ENCODE data around the gene MYH11. TPM values are rescaled to one million over a fixed set of nuclear protein-coding genes. Genes with fewer than 3 reads are reported as not detected.

MYH11 gene
- total RNA-seq, 4 donors from 2014 or later, result 5.6 to 57.7 (median 20.4) TPM

GRCh38 chr16:15830832-15831451 lies 25.9 kb downstream of the MYH11 start:
- H3K9me3 ChIP-seq, result no peaks in the 10 kb centered on the region
- intact Hi-C loops (cut with DNase I; ENCODE audit: low total_unique reads), result no loop called here
- DNase-seq (no peak), ATAC-seq (no peak)
- in situ Hi-C loops (cut with MboI; ENCODE audit: low sequenced_read_pairs in 4 of 4), result no loop called here
- H3K27ac ChIP-seq, result no peak overlapping the region
- no peaks in the 10 kb centered on the region for H3K27me3 ChIP-seq
- TF ChIP-seq, protein P1, sequence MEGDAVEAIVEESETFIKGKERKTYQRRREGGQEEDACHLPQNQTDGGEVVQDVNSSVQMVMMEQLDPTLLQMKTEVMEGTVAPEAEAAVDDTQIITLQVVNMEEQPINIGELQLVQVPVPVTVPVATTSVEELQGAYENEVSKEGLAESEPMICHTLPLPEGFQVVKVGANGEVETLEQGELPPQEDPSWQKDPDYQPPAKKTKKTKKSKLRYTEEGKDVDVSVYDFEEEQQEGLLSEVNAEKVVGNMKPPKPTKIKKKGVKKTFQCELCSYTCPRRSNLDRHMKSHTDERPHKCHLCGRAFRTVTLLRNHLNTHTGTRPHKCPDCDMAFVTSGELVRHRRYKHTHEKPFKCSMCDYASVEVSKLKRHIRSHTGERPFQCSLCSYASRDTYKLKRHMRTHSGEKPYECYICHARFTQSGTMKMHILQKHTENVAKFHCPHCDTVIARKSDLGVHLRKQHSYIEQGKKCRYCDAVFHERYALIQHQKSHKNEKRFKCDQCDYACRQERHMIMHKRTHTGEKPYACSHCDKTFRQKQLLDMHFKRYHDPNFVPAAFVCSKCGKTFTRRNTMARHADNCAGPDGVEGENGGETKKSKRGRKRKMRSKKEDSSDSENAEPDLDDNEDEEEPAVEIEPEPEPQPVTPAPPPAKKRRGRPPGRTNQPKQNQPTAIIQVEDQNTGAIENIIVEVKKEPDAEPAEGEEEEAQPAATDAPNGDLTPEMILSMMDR (IDR thresholded peaks at IDR 0.05 in 4 of 5, conservative IDR thresholded peaks at IDR 0.05 in 1 of 5), result no peak
- TF ChIP-seq POLR2A (IDR thresholded peaks at IDR 0.05), result no peak
- H3K4me3 ChIP-seq, result no peak overlapping the region
- H3K4me1 ChIP-seq, result no peaks in the 10 kb centered on the region
- H3K36me3 ChIP-seq, result no peaks in the 10 kb centered on the region

GRCh38 chr16:15829460-15829859 lies 27.4 kb downstream of the MYH11 start:
- in situ Hi-C loops (cut with MboI; ENCODE audit: low sequenced_read_pairs in 4 of 4) (no loop called here), intact Hi-C loops (cut with DNase I; ENCODE audit: low total_unique reads) (no loop called here)

DNA sequence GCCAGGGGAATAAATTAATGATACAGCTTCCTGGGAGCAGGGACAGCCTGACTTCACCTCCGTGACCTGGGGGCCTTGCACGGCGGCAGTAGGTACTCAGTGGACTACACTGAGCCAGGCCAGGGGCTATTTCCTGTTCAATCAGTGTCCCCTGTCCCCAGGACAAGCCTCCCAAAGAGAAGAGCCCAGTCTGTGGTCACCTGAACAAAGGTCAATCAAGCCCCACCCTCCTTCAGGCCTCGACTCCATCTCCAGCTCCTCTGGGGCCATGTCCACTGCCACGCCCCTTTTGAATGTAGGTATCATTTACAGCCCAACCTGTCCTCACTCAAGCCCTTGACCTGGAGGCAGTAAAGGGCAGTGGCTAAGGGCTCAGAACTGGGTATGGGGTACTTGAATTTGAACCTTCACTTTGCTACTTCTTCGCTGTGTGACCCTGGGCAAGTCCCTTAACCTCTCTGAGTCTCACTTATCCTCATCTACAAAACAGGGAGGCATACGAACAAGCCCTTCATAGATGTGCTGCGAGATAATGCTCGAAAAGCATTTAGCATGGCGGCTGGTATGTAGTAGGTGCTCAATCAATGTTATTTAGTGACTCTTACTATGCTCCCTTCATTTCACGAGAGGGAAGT lies 29.0 kb downstream of the MYH11 start:
- H3K27me3 ChIP-seq, result no peaks in the 10 kb centered on the region
- ATAC-seq, result no peak
- intact Hi-C loops (cut with DNase I; ENCODE audit: low total_unique reads), result no loop called here
- in situ Hi-C loops (cut with MboI; ENCODE audit: low sequenced_read_pairs in 4 of 4), result no loop called here
- no peak for DNase-seq
- no peaks in the 10 kb centered on the region for H3K4me1 ChIP-seq
- no peaks in the 10 kb centered on the region for H3K9me3 ChIP-seq
- TF ChIP-seq, protein P1 (IDR thresholded peaks at IDR 0.05 in 4 of 5, conservative IDR thresholded peaks at IDR 0.05 in 1 of 5), result no peak
- TF ChIP-seq POLR2A (IDR thresholded peaks at IDR 0.05), result no peak
- no peak overlapping the region for H3K4me3 ChIP-seq
- no peaks in the 10 kb centered on the region for H3K36me3 ChIP-seq
- peak overlapping the region in 1 of 4 donors; percentile 69 for H3K27ac ChIP-seq

More at GRCh38 chr16:15829460-15829859, 27.4 kb downstream of the MYH11 start:
- TF ChIP-seq, protein P1 (IDR thresholded peaks at IDR 0.05 in 4 of 5, conservative IDR thresholded peaks at IDR 0.05 in 1 of 5), result no peak
- no peak for TF ChIP-seq POLR2A (IDR thresholded peaks at IDR 0.05)
- H3K4me1 ChIP-seq, result no peaks in the 10 kb centered on the region
- H3K27me3 ChIP-seq, result no peaks in the 10 kb centered on the region
- H3K36me3 ChIP-seq, result no peaks in the 10 kb centered on the region
- H3K27ac ChIP-seq, result peak overlapping the region in 3 of 4 donors; percentile 28 to 69 (median 49)
- no peak overlapping the region for H3K4me3 ChIP-seq
- DNase-seq, result peak; percentile 40 to 57
- ATAC-seq, result peak; percentile 66 to 70
- no peaks in the 10 kb centered on the region for H3K9me3 ChIP-seq

- intact Hi-C loops (cut with DNase I; ENCODE audit: low total_unique reads) (no loop called here), in situ Hi-C loops (cut with MboI; ENCODE audit: low sequenced_read_pairs in 4 of 4) (no loop called here)
- DNase-seq, result no peak
- Histone ChIP-seq H3K9me3 (no peaks in the 10 kb centered on the region), H3K27me3 (no peaks in the 10 kb centered on the region), H3K4me1 (no peaks in the 10 kb centered on the region), H3K36me3 (no peaks in the 10 kb centered on the region), H3K4me3 (no peak overlapping the region), H3K27ac (no peak overlapping the region)
- TF ChIP-seq POLR2A (IDR thresholded peaks at IDR 0.05), result no peak
- TF ChIP-seq, protein P1 (IDR thresholded peaks at IDR 0.05 in 4 of 5, conservative IDR thresholded peaks at IDR 0.05 in 1 of 5), result no peak
- no peak for ATAC-seq
Measured at GRCh38 chr16:15827299-15827698, 29.5 kb downstream of the MYH11 start.

All from gastrocnemius medialis (tissue), 4 donors.